Tibial nerve (tissue), 4 donors: ENCODE results near the gene GLUD1. TPM values are rescaled to one million over a fixed set of nuclear protein-coding genes. Genes with fewer than 3 reads are reported as not detected.
A peak's percentile ranks its signal among the peaks of the same experiment; 100 is the strongest.
"Not testable (repeated sequence)": the region's sequence is repeated elsewhere in the genome, so short reads cannot be mapped to it uniquely, and the experiment has no call there.

ENCODE experiments used
- DNase-seq, 2 donors: peaks; one replicate each; pipeline ENCODE4 v3.0.0-alpha.2; 2019; ENCODE audit warnings: low spot score in 2 of 2
- H3K27ac ChIP-seq, 4 donors: fragments of 200-600 bp; sonication (generic) in 3 of 4; one replicate each; pipeline ENCODE4 v1.5.1; 2017 to 2019; ENCODE audit warnings: mild to moderate bottlenecking in 1 of 4
- H3K27me3 ChIP-seq, 2 donors: fragments of 200-600 bp; sonication (generic) in 1 of 2; one replicate each; pipeline versions ENCODE4 v1.5.1 to v1.6.0; 2017 to 2019
- H3K36me3 ChIP-seq, 3 donors: fragments of 200-600 bp; sonication (generic); one replicate each; pipeline ENCODE4 v1.5.1; 2018 to 2019
- H3K4me1 ChIP-seq, 4 donors: fragments of 200-600 bp; sonication (generic) in 3 of 4; one replicate each; pipeline ENCODE4 v1.5.1; 2017 to 2019
- H3K4me3 ChIP-seq, 4 donors: fragments of 200-600 bp; sonication (generic) in 3 of 4; one replicate each; pipeline ENCODE4 v1.5.1; 2017 to 2019; ENCODE audit warnings: mild to moderate bottlenecking in 1 of 4, moderate library complexity in 1 of 4
- H3K9me3 ChIP-seq, 4 donors: fragments of 200-600 bp; sonication (generic) in 3 of 4; one replicate each; pipeline ENCODE4 v1.5.1; 2017 to 2019
- EP300 ChIP-seq, 2 donors: sonication (generic); formaldehyde crosslinking; IDR thresholded peaks; one replicate each; pipeline ENCODE4 v1.6.1; 2017; ENCODE audit warnings: antibody characterized with exemption in 2 of 2, mild to moderate bottlenecking in 1 of 2
- POLR2A ChIP-seq, 2 donors: fragments of 450-650 bp; IDR thresholded peaks; one replicate each; pipeline ENCODE4 v1.6.1; 2017; ENCODE audit warnings: antibody characterized with exemption in 2 of 2, mild to moderate bottlenecking in 2 of 2, moderate library complexity in 2 of 2
- WGBS, 2 donors: methylation state at CpG; one replicate each; pipeline ENCODE4 v1.1.5; 2018; 5-methylcytosine and 5-hydroxymethylcytosine counted together
- small RNA-seq: library from RNA; depleted of rRNA; stranded (forward); fragments of <200 nt; gene quantifications from one replicate; pipeline ENCODE3, GENCODE V24; 2016
- total RNA-seq, 4 donors: library from RNA; depleted of rRNA; stranded (reverse); fragments of >200 nt; gene quantifications; one replicate each; pipeline ENCODE4 v1.1.0, GENCODE V29; 2016
- TF ChIP-seq, protein P1 (sequence below), 5 experiments: fragments of 200-600 bp in 3 of 5; fragments of 450-650 bp in 2 of 5; sonication (generic) in 3 of 5; IDR thresholded peaks; one replicate each; pipeline ENCODE4 v1.5.1; 2016 to 2019; ENCODE audit warnings: antibody characterized with exemption in 5 of 5, mild to moderate bottlenecking in 3 of 5, moderate library complexity in 2 of 5

GLUD1 gene
- total RNA-seq, 4 donors from 2014 or later, result 204 to 241 (median 223) TPM

DNA sequence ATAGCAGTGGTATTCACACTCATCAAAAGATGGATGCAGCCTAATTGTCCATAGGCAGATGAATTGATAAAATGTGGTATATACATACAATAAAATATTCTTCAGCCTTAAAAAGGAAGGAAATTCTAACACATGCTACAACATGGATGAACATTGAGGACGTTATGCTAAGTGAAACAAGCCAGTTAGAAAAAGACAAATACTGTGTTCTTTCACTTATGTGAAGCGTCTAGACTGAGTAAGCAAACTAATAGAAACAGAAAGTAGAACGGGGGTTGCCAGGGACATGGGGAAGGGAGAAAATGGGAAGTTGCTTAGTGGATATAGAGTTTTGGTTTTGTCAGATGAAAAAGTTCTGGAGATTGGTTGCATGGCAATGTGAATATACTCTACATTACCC lies 81.1 kb downstream of the GLUD1 start:
- H3K4me1 ChIP-seq, DNase-seq, H3K27me3 ChIP-seq, H3K9me3 ChIP-seq, H3K27ac ChIP-seq, H3K4me3 ChIP-seq: not testable (repeated sequence)
- H3K36me3 ChIP-seq, result peaks cover 0 to 18% (median 0%) of the 10 kb centered on the region in 3 donors
- 51 to 58% methylated on average over 3 of the region's 3 CpGs for WGBS, 2 donors

DNA sequence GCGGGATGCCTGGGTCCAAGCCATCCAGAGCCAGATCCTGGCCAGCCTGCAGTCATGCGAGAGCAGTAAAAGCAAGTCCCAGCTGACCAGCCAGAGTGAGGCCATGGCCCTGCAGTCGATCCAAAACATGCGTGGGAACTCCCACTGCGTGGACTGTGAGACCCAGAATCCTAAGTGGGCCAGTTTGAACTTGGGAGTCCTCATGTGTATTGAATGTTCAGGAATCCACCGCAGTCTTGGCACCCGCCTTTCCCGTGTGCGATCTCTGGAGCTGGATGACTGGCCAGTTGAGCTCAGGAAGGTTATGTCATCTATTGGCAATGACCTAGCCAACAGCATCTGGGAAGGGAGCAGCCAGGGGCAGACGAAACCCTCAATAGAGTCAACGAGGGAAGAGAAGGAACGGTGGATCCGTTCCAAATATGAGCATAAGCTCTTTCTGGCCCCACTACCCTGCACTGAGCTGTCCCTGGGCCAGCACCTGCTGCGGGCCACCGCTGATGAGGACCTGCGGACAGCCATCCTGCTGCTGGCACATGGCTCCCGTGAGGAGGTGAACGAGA lies 85.4 kb downstream of the GLUD1 start:
- H3K36me3 ChIP-seq, result peaks cover 0 to 22% (median 0%) of the 10 kb centered on the region in 3 donors
- H3K9me3 ChIP-seq, H3K4me3 ChIP-seq, H3K27ac ChIP-seq, H3K4me1 ChIP-seq, H3K27me3 ChIP-seq: not testable (repeated sequence)
- DNase-seq, result peak in 1 of 2 donors; percentile 5
- WGBS, 2 donors, result 84 to 86% methylated on average over 4 to 17 of the region's 18 CpGs

DNA sequence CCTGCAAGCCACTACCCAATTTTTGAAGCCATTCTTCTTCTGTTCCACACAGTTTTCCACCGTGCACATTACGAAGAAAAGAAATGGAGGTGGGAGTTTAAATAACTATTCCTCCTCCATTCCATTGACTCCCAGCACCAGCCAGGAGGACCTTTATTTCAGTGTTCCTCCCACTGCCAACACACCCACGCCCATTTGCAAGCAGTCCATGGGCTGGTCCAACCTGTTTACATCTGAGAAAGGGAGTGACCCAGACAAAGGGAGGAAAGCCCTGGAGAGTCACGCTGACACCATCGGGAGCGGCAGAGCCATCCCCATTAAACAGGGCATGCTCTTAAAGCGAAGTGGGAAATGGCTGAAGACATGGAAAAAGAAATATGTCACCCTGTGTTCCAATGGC lies 86.3 kb downstream of the GLUD1 start:
- peaks cover 0 to 22% (median 0%) of the 10 kb centered on the region in 3 donors for H3K36me3 ChIP-seq
- H3K27me3 ChIP-seq, DNase-seq, H3K27ac ChIP-seq, H3K4me1 ChIP-seq, H3K9me3 ChIP-seq, H3K4me3 ChIP-seq: not testable (repeated sequence)
- WGBS, 2 donors, result 88 to 94% methylated on average over 7 of the region's 7 CpGs

DNA sequence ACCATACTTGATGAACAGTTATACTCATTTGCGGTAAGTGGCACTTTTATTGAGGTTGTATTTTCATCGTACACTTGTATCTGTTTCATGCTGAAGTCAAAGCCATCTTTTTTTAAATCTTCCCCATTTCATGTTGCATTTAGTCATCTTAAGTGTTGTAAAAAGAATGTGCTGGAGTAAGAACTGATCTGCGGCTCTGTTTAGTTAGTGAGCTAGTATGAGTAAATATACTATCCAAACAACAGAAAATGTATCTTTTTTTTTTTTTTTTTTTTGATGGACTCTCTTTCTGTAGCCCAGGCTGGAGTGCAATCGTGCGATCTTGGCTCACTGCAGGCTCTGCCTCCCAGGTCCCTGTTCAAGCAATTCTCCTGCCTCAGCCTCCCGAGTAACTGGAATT lies 87.0 kb downstream of the GLUD1 start:
- DNase-seq, H3K27me3 ChIP-seq, H3K4me1 ChIP-seq, H3K9me3 ChIP-seq, H3K27ac ChIP-seq, H3K4me3 ChIP-seq: not testable (repeated sequence)
- 92 to 93% methylated on average over 5 to 6 of the region's 6 CpGs for WGBS, 2 donors
- peaks cover 0 to 22% (median 0%) of the 10 kb centered on the region in 3 donors for H3K36me3 ChIP-seq

DNA sequence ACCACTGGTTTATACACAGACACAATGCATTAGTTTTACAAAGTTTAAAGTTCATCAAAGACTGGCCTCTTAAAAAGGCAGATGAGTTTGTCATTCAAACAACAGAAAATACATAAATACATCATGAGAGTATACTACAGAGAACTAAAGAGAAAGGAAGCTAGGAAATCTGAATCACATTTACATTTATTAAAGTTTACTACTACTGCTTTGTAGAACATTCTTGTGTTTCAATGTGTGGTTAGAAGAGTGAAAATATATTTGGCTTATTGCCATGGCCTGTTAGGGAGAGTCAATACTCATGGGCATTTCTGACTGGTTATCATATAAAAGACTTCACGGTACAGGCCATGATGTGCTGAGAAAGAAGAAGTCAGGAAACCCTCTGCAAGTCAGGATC lies 87.5 kb downstream of the GLUD1 start:
- not testable (repeated sequence) for H3K9me3 ChIP-seq, H3K27ac ChIP-seq, H3K4me1 ChIP-seq, H3K27me3 ChIP-seq, H3K4me3 ChIP-seq, DNase-seq
- H3K36me3 ChIP-seq, result peaks cover 0 to 22% (median 0%) of the 10 kb centered on the region in 3 donors
- WGBS, 2 donors, result 13 to 33% methylated on average over 1 of the region's 1 CpG

DNA sequence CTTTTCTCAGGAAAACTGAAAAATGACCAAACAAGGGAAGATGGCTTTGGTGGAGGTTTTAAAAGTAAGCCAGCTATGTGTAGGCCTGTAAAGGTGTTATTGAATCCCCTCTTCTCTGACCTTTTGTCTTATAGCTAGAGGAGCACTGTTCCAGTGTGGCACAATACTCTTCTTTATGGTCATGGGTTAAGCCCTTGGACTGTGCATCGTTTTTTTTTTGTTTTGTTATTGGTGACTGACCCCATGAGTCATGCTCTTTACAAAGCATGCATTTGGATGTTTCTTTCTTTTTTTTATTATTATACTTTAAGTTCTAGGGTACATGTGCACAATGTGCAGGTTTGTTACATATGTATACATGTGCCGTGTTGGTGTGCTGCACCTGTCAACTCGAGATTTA lies 94.2 kb downstream of the GLUD1 start:
- no peak for DNase-seq
- no peak for TF ChIP-seq POLR2A (IDR thresholded peaks at IDR 0.05)
- TF ChIP-seq, protein P1, sequence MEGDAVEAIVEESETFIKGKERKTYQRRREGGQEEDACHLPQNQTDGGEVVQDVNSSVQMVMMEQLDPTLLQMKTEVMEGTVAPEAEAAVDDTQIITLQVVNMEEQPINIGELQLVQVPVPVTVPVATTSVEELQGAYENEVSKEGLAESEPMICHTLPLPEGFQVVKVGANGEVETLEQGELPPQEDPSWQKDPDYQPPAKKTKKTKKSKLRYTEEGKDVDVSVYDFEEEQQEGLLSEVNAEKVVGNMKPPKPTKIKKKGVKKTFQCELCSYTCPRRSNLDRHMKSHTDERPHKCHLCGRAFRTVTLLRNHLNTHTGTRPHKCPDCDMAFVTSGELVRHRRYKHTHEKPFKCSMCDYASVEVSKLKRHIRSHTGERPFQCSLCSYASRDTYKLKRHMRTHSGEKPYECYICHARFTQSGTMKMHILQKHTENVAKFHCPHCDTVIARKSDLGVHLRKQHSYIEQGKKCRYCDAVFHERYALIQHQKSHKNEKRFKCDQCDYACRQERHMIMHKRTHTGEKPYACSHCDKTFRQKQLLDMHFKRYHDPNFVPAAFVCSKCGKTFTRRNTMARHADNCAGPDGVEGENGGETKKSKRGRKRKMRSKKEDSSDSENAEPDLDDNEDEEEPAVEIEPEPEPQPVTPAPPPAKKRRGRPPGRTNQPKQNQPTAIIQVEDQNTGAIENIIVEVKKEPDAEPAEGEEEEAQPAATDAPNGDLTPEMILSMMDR (IDR thresholded peaks at IDR 0.05), result no peak
- no peak for TF ChIP-seq EP300 (IDR thresholded peaks at IDR 0.05)
- H3K27ac ChIP-seq, result peak overlapping the region in 1 of 4 donors; percentile 50
- H3K4me1 ChIP-seq, result no peaks in the 10 kb centered on the region
- WGBS, 2 donors, result 61 to 63% methylated on average over 3 of the region's 3 CpGs
- no peaks in the 10 kb centered on the region for H3K9me3 ChIP-seq
- no peak overlapping the region for H3K4me3 ChIP-seq
- peaks cover 0 to 20% (median 0%) of the 10 kb centered on the region in 3 donors for H3K36me3 ChIP-seq
- no peaks in the 10 kb centered on the region for H3K27me3 ChIP-seq

Small RNA genes within 50 kb of the gene (small RNA-seq; reads per million reads assigned to genes)
- gene AL136982.5, result not detected
- gene FAM25A, result not detected
- gene RNU6-529P, result not detected

Other genes with a start within 250 kb of the GLUD1 start
- gene MMRN2, start 137.2 kb downstream of the GLUD1 start, total RNA-seq, result 10 to 100 TPM; 27.6 to 81.2 (median 61.9) TPM
- gene SNCG, start 136.2 kb downstream of the GLUD1 start, total RNA-seq, result 100 to 1,000 TPM in 2 of 4 donors, 10 to 100 TPM in 2; 86.1 to 213 (median 119) TPM
- 1,000 to 10,000 TPM in 2 of 4 donors, 100 to 1,000 TPM in 2; 703 to 1,895 (median 1,121) TPM for gene ADIRF, start 126.4 kb downstream of the GLUD1 start, total RNA-seq
- gene FAM25A, start 74.5 kb downstream of the GLUD1 start, total RNA-seq, result not detected
- 10 to 100 TPM; 14.1 to 39.6 (median 28.6) TPM for gene SHLD2, start 363 bp upstream of the GLUD1 start, total RNA-seq
- 1 to 10 TPM; 1.8 to 6.3 (median 2.4) TPM for gene NUTM2A, start 130.6 kb upstream of the GLUD1 start, total RNA-seq